DND-41 (cell line): ENCODE measurements around the gene CD180.

Source experiments
- ATAC-seq: fragments of 200-7000 bp; cut with Tn5 transposase; 3 replicates; pipeline ENCODE4 v1.9.1; 2021; ENCODE audit warnings: low read depth; ENCODE audit not compliant: insufficient read depth
- DNase-seq: peaks from one replicate; pipeline ENCODE4 v3.0.0-alpha.2; 2020
- H2AFZ ChIP-seq: 2 replicates; pipeline ENCODE4 v1.6.0; 2012; ENCODE audit warnings: low read depth, low read length
- H3K27ac ChIP-seq: 2 replicates; pipeline ENCODE4 v1.5.1; 2012; ENCODE audit warnings: low read length, inconsistent platforms
- H3K27me3 ChIP-seq: fragments of 200-600 bp; sonication (generic); 2 replicates; pipeline ENCODE4 v1.6.0; 2012; ENCODE audit warnings: low read length, mild to moderate bottlenecking, inconsistent platforms; ENCODE audit not compliant: insufficient read depth, poor library complexity
- H3K36me3 ChIP-seq: 2 replicates; pipeline ENCODE4 v1.5.1; 2012; ENCODE audit warnings: low read length, inconsistent platforms; ENCODE audit not compliant: insufficient read depth
- H3K4me1 ChIP-seq: 2 replicates; pipeline ENCODE4 v1.5.1; 2012; ENCODE audit warnings: mild to moderate bottlenecking, low read length; ENCODE audit not compliant: insufficient read depth
- H3K4me2 ChIP-seq: 2 replicates; pipeline ENCODE4 v1.6.0; 2012; ENCODE audit warnings: mild to moderate bottlenecking, moderate library complexity, low read length, inconsistent platforms; ENCODE audit not compliant: insufficient read depth
- H3K4me3 ChIP-seq, 2 experiments: fragments of 200-600 bp in 1 of 2; shearing (Covaris generic) in 1 of 2; 2 replicates each; pipeline ENCODE4 v1.5.1; 2012 to 2016; ENCODE audit warnings: inconsistent platforms in 2 of 2, low read length in 2 of 2, mild to moderate bottlenecking in 2 of 2, low read depth in 1 of 2, moderate library complexity in 1 of 2
- H3K79me2 ChIP-seq: 2 replicates; pipeline ENCODE4 v1.6.0; 2012; ENCODE audit warnings: low read length, inconsistent platforms; ENCODE audit not compliant: insufficient read depth
- H3K9ac ChIP-seq: 2 replicates; pipeline ENCODE4 v1.6.0; 2012; ENCODE audit warnings: low read depth, mild to moderate bottlenecking, inconsistent platforms, low read length, moderate library complexity
- H3K9me3 ChIP-seq: 2 replicates; pipeline ENCODE4 v1.5.1; 2012; ENCODE audit warnings: low read length, moderate library complexity, mild to moderate bottlenecking, inconsistent platforms; ENCODE audit not compliant: insufficient read depth, severe bottlenecking
- H4K20me1 ChIP-seq: 2 replicates; pipeline ENCODE4 v1.6.0; 2012; ENCODE audit warnings: low read length; ENCODE audit not compliant: insufficient read depth
- EZH2 ChIP-seq: IDR thresholded peaks from 3 replicates; pipeline ENCODE4 v1.6.1; 2012; ENCODE audit warnings: borderline replicate concordance, low read depth, mild to moderate bottlenecking, moderate library complexity, low read length, inconsistent platforms; ENCODE audit not compliant: severe bottlenecking
- TF ChIP-seq, protein P1 (sequence below): IDR thresholded peaks from 2 replicates; pipeline ENCODE4 v1.5.1; 2012; ENCODE audit warnings: borderline replicate concordance, low read length, moderate library complexity, mild to moderate bottlenecking; ENCODE audit not compliant: poor library complexity, severe bottlenecking; ENCODE audit errors: extremely low read depth

The CD180 gene

GRCh38 chr5:67211926-67212325, 15.3 kb upstream of the CD180 start:
- H2AFZ ChIP-seq, result 0 out of 2 replicates have a peak overlapping the region, but pooled peaks have one; percentile 14
- H3K36me3 ChIP-seq, result no peaks in the 10 kb centered on the region
- no peak overlapping the region for H3K27ac ChIP-seq
- no peaks in the 10 kb centered on the region for H3K9me3 ChIP-seq
- ATAC-seq (no peak), DNase-seq (no peak)
- H3K4me3 ChIP-seq, result no peak overlapping the region
- H3K79me2 ChIP-seq, result peaks cover 3% of the 10 kb centered on the region; the same call in 1 of the 2 replicates
- H3K27me3 ChIP-seq, result no peaks in the 10 kb centered on the region
- no peak overlapping the region for H3K9ac ChIP-seq
- H3K4me1 ChIP-seq, result peaks cover 52% of the 10 kb centered on the region
- H4K20me1 ChIP-seq, result no peaks in the 10 kb centered on the region
- no peak overlapping the region for H3K4me2 ChIP-seq
- TF ChIP-seq, protein P1, sequence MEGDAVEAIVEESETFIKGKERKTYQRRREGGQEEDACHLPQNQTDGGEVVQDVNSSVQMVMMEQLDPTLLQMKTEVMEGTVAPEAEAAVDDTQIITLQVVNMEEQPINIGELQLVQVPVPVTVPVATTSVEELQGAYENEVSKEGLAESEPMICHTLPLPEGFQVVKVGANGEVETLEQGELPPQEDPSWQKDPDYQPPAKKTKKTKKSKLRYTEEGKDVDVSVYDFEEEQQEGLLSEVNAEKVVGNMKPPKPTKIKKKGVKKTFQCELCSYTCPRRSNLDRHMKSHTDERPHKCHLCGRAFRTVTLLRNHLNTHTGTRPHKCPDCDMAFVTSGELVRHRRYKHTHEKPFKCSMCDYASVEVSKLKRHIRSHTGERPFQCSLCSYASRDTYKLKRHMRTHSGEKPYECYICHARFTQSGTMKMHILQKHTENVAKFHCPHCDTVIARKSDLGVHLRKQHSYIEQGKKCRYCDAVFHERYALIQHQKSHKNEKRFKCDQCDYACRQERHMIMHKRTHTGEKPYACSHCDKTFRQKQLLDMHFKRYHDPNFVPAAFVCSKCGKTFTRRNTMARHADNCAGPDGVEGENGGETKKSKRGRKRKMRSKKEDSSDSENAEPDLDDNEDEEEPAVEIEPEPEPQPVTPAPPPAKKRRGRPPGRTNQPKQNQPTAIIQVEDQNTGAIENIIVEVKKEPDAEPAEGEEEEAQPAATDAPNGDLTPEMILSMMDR, result no peak
- TF ChIP-seq EZH2, result no peak

- H3K4me1 ChIP-seq, result peaks cover 56% of the 10 kb centered on the region
- peak overlapping the region; percentile 55 for H3K4me2 ChIP-seq
- no peaks in the 10 kb centered on the region for H3K9me3 ChIP-seq
- H3K36me3 ChIP-seq, result no peaks in the 10 kb centered on the region
- H2AFZ ChIP-seq, result peak overlapping the region; percentile 66
- DNase-seq (peak; percentile 84), ATAC-seq (peak; percentile 71)
- H3K79me2 ChIP-seq, result peaks cover 3% of the 10 kb centered on the region; the same call in 1 of the 2 replicates
- H3K9ac ChIP-seq, result peak overlapping the region; percentile 54
- H3K27me3 ChIP-seq, result no peaks in the 10 kb centered on the region
- TF ChIP-seq, protein P1, result peak; percentile 92
- no peak for TF ChIP-seq EZH2
- H3K4me3 ChIP-seq, result no peak overlapping the region
- H4K20me1 ChIP-seq, result no peaks in the 10 kb centered on the region
- H3K27ac ChIP-seq, result peak overlapping the region; percentile 98
Measured at GRCh38 chr5:67209141-67209771, 12.7 kb upstream of the CD180 start.

GRCh38 chr5:67208403-67208802, 11.8 kb upstream of the CD180 start:
- Histone ChIP-seq H3K4me3 (no peak overlapping the region), H3K27me3 (no peaks in the 10 kb centered on the region), H4K20me1 (no peaks in the 10 kb centered on the region), H3K9ac (peak overlapping the region; percentile 54), H3K27ac (peak overlapping the region; percentile 98), H3K36me3 (no peaks in the 10 kb centered on the region), H3K4me1 (peaks cover 64% of the 10 kb centered on the region), H2AFZ (peak overlapping the region; percentile 36; the same call in 1 of the 2 replicates), H3K9me3 (no peaks in the 10 kb centered on the region), H3K4me2 (peak overlapping the region; percentile 48), H3K79me2 (peaks cover 3% of the 10 kb centered on the region; the same call in 1 of the 2 replicates)
- ATAC-seq, result no peak
- peak; percentile 30 for DNase-seq
- TF ChIP-seq, protein P1, result no peak
- no peak for TF ChIP-seq EZH2
